NK-92 (cell line): ENCODE measurements around the gene MYO1D.
"Not testable (repeated sequence)": the region's sequence is repeated elsewhere in the genome, so short reads cannot be mapped to it uniquely, and the experiment has no call there.

Experiments used
- DNase-seq: peaks from one replicate; lab custom pipeline; 2025; ENCODE audit not compliant: unreplicated experiment; lab: John Stamatoyannopoulos, UW

Gene MYO1D

DNA sequence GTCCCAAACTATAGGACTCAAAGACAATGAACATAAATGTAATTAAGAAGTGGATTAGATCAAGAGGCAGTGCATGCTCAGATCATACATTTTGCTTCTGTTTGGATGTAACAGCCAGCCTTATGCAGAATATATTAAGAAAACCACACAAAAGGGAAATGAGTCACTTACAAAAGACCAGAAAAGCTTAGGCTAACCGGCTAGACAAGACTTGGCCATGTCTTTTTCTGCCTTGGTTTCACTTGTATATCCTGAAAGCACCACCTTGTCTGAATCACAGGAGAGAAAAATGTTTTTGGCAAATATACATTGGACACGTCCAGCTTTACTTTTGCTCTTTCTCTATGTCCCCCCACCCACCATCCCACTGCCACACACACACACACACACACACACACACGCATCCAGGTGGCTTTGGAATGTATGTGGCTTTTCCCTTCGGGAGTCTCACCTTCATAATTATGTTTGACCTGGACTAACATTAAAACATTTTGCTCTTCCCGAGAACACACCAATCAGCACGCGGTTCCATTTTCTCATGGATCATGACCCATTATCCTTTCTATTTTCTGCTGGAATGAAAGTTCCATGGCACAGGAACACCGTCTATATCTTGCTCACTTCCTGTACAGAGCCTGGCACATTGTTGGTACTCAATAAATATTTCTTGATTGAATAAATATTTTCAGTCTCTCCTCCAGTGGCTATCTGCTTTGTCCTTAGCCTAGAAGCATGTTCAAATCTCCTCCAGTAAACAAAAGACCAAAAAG, 325.6 kb downstream of the MYO1D start:
- DNase-seq: no peak

DNA sequence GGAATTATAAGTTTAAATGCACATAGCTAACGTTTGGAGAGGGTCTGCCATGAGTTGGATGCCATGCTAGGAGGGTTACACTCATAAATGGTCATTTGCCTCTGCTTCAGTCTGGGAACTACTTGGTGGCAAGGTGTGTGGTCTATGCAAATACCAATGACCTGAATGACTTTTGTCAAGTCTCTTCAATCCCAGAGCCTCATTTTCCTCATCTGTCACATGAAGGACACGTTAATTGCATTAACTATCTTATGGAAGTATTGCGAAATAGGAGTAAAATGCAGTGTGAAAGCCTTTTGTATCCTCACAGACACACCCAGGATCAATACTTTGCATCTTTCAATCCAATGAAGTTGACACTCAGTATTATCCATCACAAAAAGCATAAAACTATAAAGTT, 327.4 kb downstream of the MYO1D start:
- no peak for DNase-seq

DNA sequence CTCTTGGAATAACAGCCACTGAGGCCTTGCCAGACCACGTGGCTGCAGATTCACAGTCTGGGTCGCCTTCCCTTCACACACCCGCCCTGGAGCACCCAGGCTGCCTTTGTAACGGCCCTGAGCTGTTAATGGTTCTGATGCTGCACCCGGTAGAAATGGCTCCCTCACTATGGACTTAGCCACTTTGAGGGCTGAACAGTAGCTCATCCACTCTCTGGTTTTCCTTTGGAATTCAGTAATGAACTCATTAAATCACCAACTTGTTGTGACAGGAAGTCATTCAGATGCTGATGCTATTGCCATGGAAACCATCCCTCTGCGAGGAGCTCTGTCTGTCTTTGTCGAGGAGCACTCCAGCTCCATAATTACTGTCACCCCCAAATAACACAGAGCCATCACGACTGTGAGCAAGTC, 330.9 kb downstream of the MYO1D start:
- no peak for DNase-seq

DNA sequence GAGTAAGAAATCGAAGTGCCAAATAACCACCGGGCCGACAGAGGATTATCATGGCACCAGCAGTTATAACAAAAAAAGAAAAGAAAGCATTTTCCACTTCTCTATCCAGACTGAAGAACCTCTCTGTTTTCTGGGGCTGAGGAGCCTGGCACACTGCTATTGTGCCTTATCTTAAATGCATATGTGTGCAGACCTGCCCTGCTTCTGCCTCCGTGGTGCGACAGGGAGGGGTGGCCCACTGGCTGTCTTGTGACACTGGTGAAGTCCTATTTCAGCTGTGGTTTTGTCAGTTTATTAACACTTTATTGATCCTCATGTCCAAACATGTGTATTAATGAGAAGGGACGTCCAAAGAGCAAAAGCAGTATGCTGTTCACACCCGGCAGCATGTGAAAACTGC, 334.7 kb downstream of the MYO1D start:
- DNase-seq: no peak

- DNase-seq: no peak
These were observed 335.3 kb downstream of the MYO1D start for GRCh38 chr17:32541640-32542039.

GRCh38 chr17:32536736-32537643, 339.9 kb downstream of the MYO1D start:
- no peak for DNase-seq

DNA sequence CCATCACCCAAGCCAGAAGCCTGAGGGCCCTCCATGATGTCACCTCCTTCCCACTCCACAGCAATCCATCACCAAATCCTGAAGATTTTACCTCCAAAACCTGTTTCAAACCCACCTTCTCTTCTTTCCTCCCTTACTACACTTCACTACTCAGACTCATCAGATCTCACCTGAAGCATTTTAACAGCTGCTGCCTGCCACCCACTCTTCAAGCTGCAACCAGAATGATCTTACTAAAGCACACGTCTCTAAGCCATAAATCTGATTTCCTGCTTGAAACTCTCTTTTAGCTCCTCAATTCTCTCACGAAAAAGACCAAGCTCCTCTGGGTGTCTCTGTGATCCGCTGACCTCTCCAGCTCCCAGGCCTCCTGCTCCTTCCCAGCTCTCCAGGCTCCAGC, 343.6 kb downstream of the MYO1D start:
- no peak for DNase-seq

DNA sequence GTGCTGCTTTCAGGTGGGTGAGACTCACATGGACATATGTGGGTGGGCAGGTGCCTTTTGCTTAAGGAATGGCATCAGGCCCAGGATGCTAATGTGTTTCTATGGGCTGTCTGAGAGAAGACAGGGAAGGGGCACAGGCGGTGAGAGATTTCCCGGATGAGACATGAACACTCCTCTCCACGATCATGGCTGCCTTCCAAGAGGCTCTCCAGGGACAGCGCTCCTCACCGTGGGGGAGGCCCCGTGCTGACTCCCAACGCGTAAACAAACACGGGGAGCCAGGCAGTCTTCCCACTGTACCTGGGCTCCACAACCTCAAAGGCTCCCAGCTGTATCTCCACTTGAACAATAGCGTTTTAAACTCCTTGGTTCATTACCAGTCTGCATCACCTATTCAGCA, 347.3 kb downstream of the MYO1D start:
- DNase-seq: no peak

DNA sequence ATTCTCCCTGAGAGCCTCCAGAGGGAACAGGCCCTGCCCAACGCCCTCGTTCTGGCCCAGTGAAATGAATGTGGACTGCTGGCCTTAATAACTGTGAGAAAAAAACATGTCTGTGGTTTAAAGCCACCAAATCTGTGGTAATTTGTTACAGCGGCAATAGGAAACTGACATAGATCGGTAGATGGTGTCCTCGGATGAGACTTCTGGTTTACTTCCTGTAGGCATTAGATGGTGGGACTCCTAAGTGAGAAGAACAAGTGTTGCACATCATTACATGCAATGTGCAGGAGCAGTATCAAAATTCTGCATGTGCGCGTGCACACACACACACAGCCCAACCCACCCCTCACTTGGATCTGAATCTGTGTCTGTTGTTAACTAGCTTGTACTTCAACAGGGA, 348.1 kb downstream of the MYO1D start:
- DNase-seq: no peak

DNA sequence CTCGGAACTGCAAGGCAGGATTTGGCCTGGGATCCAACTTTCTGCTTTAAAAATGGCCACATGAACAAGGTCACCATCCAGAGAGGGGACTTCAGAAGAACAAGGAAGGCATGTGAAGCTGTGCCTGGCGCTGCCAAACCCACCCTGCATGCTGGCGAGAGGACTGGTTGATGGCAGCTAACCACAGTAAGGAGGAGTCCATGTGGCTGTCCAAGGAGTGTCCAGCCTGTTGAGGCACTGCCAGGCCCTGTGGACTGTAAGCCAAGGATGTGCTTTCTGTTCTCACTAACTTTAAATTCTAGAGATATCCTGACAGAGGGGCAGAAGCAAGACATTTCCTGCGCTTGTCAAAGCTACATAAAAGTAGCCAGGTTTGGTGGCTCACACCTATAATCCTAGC, 349.8 kb downstream of the MYO1D start:
- no peak for DNase-seq

GRCh38 chr17:32525122-32525521, 351.8 kb downstream of the MYO1D start:
- DNase-seq: no peak

GRCh38 chr17:32524553-32524880, 352.4 kb downstream of the MYO1D start:
- not testable (repeated sequence) for DNase-seq

DNA sequence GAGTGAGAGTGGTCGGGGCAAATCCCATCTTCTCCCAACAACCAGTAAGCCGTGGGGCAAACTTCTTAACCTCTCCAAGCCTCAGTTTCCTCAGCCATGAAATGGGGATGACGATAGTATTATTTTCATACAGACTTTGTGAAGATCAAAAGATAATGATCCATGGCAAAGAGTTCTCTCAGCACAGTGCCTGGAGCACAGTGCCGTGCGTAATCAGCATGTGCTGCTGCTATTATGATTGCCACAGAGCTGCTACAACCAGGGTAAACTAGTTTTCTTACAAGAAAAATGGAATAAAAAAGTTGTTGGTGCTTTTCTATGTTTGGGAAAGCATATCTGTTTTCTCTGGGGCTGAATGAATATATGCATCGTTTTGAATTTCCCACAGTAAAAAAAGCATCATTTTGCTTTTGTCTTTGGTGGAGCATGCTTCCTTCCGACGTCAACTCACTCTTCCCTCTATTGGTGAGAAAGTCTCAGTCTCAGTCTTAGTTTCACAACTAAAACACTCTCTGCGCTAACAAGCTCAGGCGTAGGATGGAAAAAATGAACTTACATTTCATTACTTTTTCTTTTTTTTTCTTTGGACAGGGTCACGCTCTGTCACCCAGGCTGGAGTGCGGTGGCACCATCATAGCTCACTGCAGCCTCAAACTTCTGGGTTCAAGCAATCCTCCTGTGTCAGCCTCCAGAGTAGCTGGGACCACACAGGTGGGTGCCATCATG, 352.9 kb downstream of the MYO1D start:
- no peak for DNase-seq

DNA sequence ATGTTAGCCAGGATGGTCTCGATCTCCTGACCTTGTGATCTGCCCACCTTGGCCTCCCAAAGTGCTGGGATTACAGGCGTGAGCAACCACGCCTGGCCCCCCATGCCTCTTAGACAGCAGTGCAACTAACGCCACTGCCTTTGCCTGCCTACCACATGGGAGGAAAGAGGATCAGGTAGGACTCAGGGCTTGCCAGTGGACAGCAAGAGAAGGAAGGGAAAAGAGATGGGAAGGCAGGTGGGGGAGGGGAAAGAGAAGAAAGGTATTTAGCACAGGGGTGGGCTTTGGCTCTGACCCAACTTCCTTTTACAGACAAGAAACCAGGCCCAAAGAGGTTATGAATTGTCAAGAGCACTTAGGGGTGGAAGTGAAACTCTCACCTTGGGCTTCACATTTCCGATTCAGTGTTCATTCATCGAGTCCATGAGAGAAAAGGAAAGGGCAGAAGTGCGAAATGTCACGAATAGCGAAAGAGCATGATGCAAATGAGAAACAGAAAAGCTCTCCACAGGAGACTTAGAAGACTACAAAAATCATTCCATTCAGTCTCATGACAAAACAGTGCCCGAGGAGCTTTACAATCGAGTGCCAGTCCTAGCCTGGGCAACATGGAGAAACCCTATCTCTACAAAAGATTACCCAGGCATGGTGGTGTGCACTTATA, 353.8 kb downstream of the MYO1D start:
- DNase-seq: no peak

DNA sequence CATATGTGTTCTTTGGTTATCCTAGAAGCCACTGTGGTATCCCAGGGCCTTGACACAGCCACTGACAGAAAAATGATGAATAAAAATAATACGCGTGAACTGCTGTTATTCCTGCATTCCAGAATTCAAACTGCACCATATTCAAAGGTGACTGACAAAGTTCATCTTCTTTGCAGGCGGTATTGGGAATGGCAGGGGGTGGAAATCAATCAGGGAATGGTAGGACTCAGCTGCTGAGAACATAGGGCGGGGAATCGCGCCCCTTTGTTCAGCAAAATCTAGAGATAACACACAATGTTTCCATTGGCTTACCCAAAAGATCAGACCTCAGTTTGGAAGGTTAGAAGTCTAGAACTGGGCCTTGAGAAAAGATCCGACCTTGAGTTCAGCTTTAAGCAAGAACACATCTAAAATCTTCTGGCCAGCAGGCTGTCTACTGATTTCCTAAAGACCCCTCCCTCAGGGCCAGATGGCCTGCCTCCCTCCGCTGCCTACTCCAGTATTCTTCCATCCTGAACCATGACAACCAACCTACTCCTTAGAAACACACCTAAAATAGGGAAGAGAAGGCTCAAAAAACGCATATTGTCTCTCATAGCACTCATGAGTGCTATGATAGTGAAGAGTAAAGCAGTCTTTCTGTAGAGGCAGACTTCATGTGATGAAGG, 356.1 kb downstream of the MYO1D start:
- no peak for DNase-seq

GRCh38 chr17:32520104-32520701, 356.7 kb downstream of the MYO1D start:
- DNase-seq: no peak

DNA sequence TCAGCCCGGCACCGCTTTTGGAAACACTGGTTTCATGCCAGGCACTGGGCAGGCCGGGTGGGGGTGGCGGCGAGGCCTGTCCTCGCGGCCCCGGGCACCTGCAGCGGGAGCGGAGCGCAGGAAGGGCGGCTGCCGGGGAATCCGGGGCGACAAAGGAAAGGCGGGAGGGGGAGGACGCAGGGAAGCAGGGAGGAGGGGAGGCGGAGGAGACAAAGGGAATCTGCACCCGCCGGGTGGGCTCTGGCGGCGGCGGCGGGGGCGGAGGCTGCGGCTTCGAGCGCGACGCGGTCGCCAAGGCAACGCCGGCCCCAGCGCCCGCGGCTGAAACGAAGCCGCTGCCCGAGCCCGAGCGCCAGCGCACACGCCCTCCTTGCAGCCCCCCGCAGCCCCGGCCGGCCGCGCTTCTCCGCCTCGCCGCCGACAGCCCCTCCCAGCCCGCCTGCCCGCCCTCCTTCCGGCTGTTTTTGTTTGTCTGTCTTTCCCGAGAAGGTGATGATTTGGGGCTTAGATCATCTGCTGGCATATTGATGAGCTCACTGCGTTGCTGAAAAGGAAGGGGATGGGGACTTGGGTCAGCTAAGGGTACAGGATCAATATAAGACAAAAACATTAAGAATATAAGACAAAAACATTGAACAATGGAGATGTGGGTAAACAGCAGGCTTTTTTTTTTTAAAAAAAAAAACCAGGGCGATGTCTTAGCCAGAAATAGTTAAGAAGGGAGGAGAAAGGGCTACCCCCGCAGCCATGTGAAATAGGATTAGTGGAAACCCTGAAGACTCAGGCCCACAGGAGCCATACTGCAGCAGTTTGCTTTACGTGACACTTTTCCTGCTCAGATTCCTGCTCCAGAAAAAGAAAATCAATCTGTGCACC, 357.5 kb downstream of the MYO1D start:
- no peak for DNase-seq

DNA sequence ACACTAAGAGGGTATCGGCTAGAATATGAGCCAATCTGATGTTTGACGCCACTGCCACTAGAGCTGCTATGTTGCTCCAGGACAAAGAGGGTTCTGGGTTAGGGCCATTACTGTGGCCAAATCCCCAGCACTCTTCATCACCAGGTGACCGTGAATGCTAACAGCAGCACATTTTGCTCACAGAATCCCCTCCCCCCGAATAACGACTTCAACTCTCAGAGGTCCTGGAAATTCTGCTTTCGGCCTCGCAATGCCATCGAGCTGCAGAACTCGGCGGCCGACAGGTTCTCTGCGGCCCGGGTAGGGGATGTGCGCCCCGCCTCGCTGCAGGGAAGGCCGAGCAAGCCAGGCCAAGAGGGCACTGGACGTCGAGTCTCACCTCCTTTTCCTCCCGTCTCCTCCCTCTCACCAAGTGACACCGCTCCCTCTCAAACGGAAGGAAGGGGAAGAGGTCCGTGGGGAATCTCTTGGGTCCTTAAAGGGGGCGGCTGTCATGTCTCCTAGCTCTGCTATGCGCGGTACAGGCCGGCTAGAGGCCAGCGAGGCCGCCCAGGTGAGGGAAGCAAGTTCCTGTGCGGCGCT, 358.2 kb downstream of the MYO1D start:
- DNase-seq: no peak

DNA sequence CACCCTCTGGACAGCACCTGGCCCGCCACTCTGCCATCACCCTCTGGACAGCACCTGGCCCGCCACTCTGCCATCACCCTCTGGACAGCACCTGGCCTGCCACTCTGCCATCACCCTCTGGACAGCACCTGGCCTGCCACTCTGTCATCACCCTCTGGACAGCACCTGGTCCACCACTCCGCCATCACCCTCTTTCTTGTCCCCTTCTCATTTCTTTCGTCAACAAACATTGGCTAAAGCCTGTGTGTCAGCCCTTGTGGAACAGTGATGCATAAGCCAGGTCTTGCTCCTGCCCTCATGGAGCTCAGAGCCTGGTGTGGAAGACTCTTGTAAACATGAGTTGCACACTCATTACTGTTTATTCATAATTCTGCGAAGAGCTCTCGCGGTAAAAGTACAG, 358.9 kb downstream of the MYO1D start:
- DNase-seq: no peak
